RWPE2 (cell line): Measurements from ENCODE around the gene CAPZB.

Experiments used
- ATAC-seq: fragments of 200-7000 bp; cut with Tn5 transposase; 3 replicates; pipeline ENCODE4 v1.9.1; 2021; ENCODE audit warnings: low read depth
- DNase-seq: peaks from one replicate; pipeline ENCODE4 v3.0.0-alpha.2; 2020; ENCODE audit warnings: low spot score
- H3K27ac ChIP-seq: fragments of 450-650 bp; 2 replicates; pipeline ENCODE4 v1.5.1; 2017; ENCODE audit warnings: mild to moderate bottlenecking; ENCODE audit not compliant: poor library complexity, severe bottlenecking
- H3K27me3 ChIP-seq: fragments of 250-450 bp; sonication (Bioruptor Pico); 2 replicates; pipeline ENCODE4 v1.5.1; 2021; ENCODE audit warnings: mild to moderate bottlenecking, moderate library complexity; ENCODE audit not compliant: insufficient read depth, poor library complexity, severe bottlenecking
- H3K36me3 ChIP-seq: fragments of 250-450 bp; sonication (Bioruptor Pico); 2 replicates; pipeline ENCODE4 v1.5.1; 2020; ENCODE audit warnings: low read depth, mild to moderate bottlenecking, moderate library complexity
- H3K4me1 ChIP-seq: fragments of 250-450 bp; sonication (Bioruptor Pico); 2 replicates; pipeline ENCODE4 v1.5.1; 2021; ENCODE audit warnings: mild to moderate bottlenecking, moderate library complexity; ENCODE audit not compliant: insufficient read depth, poor library complexity, severe bottlenecking
- H3K4me3 ChIP-seq: fragments of 250-450 bp; sonication (Bioruptor Pico); 2 replicates; pipeline ENCODE4 v1.5.1; 2021; ENCODE audit warnings: mild to moderate bottlenecking, moderate library complexity; ENCODE audit not compliant: severe bottlenecking
- H3K9me3 ChIP-seq: fragments of 250-450 bp; sonication (Bioruptor Pico); 2 replicates; pipeline ENCODE4 v1.5.1; 2021; ENCODE audit warnings: mild to moderate bottlenecking, moderate library complexity; ENCODE audit not compliant: severe bottlenecking
- CTCF ChIP-seq: fragments of 450-650 bp; IDR thresholded peaks from one replicate; pipeline ENCODE4 v1.5.1; 2017; ENCODE audit warnings: mild to moderate bottlenecking, moderate library complexity; ENCODE audit not compliant: poor library complexity, severe bottlenecking

The CAPZB gene

GRCh38 chr1:19294638-19295037 lies 190.7 kb downstream of the CAPZB start:
- ATAC-seq (no peak), DNase-seq (no peak)
- H3K4me3 ChIP-seq: no peak overlapping the region
- H3K27me3 ChIP-seq: no peaks in the 10 kb centered on the region
- no peaks in the 10 kb centered on the region for H3K4me1 ChIP-seq
- peaks cover 5% of the 10 kb centered on the region for H3K9me3 ChIP-seq
- TF ChIP-seq CTCF: no peak
- no peaks in the 10 kb centered on the region for H3K36me3 ChIP-seq
- H3K27ac ChIP-seq: no peak overlapping the region

GRCh38 chr1:19289244-19289643 lies 196.1 kb downstream of the CAPZB start:
- no peak for ATAC-seq
- no peaks in the 10 kb centered on the region for H3K4me1 ChIP-seq
- no peaks in the 10 kb centered on the region for H3K9me3 ChIP-seq
- H3K27ac ChIP-seq: no peak overlapping the region
- TF ChIP-seq CTCF: no peak
- H3K36me3 ChIP-seq: no peaks in the 10 kb centered on the region
- H3K27me3 ChIP-seq: no peaks in the 10 kb centered on the region
- DNase-seq: no peak
- no peak overlapping the region for H3K4me3 ChIP-seq
